PC-3 (cell line): ENCODE results near the gene APOLD1.

Experiments
- CTCF ChIP-seq: fragments of 300-600 bp; sonication (generic); conservative IDR thresholded peaks from 2 replicates; pipeline ENCODE4 v1.5.1; 2017; ENCODE audit warnings: antibody characterized with exemption, low read depth, mild to moderate bottlenecking, low read length
- EZH2 ChIP-seq: fragments of 300-600 bp; sonication (generic); IDR thresholded peaks from one replicate; pipeline ENCODE4 v1.6.1; 2017; ENCODE audit warnings: antibody characterized with exemption, mild to moderate bottlenecking, low read length; ENCODE audit not compliant: unreplicated experiment
- EZH2phosphoT487 ChIP-seq: fragments of 300-600 bp; sonication (generic); IDR thresholded peaks from 2 replicates; pipeline ENCODE4 v1.6.1; 2018; ENCODE audit warnings: mild to moderate bottlenecking, antibody characterized with exemption, low read length, borderline replicate concordance

- TF ChIP-seq CTCF (no peak), EZH2 (no peak), EZH2phosphoT487 (no peak)
These were observed 6.4 kb downstream of the APOLD1 start for GRCh38 chr12:12791756-12792369.
